Activated T-cell treated with anti-CD3 and anti-CD28 coated beads, Interleukin-2, amount 50 U/mL, for 48 hours (primary cell): ENCODE results near the gene SLC25A38.

Experiments used
- DNase-seq, 2 experiments: peaks; one replicate each; pipeline ENCODE4 v3.0.0-alpha.2; 2020

Gene SLC25A38

DNA sequence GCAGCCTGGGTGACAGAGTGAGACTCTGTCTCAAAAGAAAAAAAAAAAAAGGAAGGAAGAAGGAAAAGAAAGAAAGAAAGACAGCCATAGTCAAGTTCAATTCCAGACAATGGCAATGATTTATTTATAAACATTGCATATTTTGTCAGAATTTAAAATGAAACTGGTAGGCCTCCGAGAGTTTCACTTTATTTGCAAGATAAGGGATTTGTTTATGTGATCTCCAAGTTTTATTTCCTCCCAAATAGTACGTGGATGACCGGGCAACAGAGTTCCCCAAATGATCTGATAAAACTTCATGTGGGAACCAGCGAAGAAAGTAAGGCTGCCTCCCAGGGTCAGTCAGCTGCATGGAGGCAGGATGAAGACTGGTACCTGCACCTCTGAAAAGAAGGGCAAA is 55.7 kb downstream of the SLC25A38 start:
- DNase-seq: no peak

DNA sequence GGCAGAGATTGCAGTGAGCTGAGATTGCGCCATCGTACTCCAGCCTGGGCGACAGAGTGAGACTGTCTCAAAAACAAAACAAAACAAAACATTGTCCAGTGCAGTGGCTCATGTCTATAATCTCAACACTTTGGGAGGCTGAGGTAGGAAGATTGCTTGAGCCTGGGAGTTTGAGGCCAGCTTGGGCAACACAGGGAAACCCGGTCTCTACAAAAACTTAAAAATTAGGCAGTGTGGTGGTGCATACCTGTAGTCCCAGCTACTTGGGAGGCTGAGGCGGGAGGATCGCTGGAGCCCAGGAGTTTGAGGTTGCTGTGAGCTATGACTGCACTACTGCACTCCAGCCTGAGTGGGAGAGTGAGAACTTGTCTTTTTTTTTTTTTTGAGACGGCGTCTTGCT is 57.1 kb downstream of the SLC25A38 start:
- DNase-seq: no peak

DNA sequence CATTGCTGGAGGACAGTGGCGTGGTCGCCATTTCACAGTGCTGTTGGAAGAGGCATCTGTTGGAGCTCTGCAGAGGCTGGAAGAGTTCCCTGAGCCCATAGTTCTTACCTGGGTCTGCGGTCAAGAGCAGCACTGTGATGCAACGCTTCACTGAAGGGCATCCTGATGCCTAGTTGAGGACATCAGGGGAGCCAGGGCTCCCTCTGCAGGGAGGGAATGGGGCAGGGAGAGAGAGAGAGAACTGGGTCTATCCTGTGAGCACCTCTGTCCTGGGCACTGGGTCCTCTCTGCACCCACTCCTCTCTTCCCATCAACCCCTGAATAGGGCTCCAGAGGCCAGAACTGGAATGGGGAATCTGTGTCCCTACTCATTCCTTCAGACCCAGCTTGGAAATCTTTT is 60.4 kb downstream of the SLC25A38 start:
- DNase-seq: no peak

GRCh38 chr3:39445927-39446326 is 62.8 kb downstream of the SLC25A38 start:
- DNase-seq: no peak

- DNase-seq: no peak
Observed at GRCh38 chr3:39446444-39446843, 63.3 kb downstream of the SLC25A38 start.
